Retina (tissue), 1 donor: ENCODE measurements around the gene VWDE.
A peak's percentile ranks its signal among the peaks of the same experiment; 100 is the strongest.

Experiments used
- DNase-seq: peaks from one replicate; pipeline ENCODE4 v3.0.0-alpha.2; 2016

The VWDE gene

DNA sequence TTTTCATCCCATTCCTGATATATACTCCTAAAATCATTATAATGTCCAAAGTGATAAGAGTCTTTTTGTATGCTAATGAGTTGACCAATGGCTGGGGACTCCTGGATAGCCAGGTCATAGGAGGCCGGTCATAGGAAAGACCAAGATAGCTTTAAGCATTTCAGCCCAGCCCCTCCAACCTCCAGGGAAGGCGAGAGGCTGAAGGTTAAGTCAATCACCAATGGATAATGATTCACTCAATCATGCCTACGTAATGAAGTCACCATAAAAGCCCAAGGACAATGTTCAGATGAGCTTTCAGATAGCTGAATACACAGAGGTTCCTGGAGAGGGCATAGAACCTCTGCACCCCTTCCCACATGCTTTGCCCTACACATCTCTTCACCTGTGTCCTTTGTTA is 75.7 kb downstream of the VWDE start:
- DNase-seq, result no peak

DNA sequence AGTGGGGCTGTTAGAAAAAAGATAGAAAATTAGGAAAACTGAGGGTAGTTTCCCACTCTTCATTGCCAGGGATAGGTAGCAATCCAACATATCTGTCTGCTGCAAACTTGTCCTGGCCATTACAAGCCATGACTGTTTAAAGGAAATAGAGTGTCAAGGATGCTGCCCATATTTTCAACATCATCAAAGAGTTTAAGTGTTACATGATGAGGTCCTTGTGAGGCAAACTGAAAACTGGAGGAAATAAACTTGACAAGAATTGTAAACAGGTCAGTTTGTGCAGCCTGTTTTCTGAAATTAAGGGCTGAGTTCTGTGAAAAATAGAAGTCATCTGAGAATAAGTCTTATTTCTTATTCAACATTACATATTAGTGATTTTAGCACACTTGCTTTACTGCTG is 78.0 kb downstream of the VWDE start:
- DNase-seq, result no peak

DNA sequence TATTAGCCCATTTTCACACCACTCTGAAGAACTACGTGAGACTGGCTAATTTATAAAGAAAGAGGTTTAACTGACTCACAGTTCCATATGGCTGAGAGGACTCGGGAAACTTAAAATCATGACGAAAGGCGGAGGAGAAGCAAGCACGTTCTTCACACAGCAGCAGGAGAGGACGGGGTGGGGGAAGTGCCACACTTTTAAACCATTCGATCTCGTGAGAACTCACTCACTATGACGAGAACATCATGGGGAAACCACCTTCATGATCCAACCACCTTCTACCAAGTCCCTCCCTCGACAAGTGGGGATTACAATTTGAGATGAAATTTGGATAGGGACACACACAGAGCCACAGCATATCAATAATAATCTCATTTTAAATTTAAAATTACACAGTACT is 80.2 kb downstream of the VWDE start:
- no peak for DNase-seq

DNA sequence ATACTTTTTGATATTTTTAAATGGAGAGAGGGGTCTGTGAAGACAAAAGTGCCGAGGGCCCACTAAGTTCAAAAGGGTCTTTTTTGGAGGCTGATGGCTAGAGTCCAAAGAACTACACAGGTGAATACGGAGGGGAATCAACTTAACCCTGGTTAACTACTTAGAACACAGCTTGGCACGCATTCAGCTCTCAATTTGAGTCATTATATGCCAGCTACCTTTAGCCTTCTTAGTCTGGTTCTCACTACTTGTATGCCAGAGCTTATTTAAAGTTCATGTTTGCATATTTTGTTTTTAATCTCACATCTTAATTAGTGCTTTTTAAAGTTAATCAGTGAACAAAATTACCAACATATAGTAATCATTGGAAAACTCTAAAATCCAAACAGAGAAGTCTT is 80.8 kb downstream of the VWDE start:
- DNase-seq, result no peak

DNA sequence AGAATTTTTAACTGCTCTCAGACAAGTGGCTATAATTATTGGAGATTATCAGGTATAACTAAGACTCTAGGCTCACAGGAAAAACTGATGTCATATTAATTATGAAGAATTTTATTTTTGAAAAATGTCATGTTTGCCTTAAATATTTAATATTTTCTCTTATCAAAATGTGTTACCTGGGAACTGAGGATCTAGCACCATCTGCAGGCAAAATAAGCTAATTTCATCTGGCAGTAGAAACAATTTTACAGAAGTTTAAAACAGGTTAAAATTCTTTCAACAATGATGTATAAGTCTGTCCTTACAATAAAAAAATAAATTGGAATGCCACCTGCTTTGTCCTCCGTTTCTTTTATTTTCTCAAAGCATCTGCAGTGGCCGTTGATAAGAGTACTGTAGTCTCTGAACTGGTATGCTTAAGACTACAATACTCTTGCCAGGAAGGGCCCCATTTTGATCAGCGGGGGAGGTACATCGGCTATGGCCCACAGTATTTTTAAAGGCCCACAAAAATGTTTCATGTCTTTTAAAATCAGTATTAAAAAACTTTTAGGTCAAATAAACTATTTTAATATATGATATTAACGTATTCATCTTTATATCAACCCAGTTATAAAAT is 81.3 kb downstream of the VWDE start:
- peak; percentile 16 for DNase-seq

DNA sequence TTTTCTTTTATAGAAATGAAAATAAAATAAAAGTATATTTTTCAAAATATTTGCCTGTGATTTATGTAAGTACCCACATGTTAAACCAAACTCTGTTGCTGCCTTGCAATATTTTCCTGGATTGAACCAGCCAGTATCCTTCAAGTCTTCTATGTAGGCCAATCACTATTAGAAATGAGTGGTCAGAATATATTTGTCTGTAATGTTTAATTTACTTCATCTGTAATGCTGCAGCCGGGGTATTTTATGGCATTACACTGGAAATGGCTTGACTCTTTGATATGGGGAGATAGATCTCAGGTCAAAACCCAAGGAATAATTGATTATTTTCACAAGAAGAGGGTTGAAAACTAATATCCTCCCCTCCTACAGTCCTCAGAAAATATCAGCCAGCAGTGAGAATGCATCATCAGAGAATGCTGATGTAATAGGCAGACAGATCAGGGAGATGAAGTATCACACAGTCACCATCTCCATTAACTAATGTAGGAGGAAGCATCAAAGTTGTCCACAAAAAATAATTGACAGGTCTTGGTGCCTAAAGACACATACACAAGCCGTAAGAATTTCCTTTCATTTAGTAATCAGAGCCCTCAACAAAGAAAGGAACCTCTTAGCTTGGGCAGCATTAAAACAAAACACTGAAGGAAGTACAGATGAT is 82.5 kb downstream of the VWDE start:
- DNase-seq, result no peak

DNA sequence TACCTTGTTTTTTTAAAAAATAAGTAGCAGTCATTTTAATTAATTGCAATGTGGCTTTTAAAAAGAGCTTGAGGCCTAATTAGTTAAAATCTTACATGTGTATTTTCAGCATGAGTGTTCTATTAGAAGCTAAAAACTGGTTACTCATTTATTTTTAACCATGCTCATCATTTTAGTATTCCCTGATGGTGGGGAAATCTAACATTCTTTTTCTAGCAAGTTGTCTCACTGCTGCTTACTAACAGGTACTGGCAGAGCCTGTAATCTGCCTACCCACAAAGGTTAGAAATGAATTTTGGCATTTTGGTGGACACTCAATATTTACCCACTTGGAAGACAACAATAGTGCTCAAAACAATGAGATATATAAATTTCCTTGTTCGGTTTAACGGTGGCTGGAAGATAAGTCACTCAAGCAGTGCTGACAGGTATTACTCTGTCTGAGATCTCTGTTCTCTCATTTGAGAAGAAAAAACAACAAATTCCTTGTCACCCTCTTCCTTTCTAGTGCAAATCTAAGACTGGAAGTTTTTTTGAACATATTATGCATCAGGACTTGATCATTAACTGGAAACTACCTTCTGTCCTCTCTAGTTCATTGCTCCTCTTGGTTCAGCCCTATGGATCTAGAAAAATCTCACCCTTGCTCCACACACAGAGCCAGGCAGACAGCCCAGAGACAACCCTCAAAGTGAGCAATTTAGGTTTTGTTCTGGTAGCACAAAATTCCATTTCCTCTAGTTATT is 83.3 kb downstream of the VWDE start:
- DNase-seq, result no peak

DNA sequence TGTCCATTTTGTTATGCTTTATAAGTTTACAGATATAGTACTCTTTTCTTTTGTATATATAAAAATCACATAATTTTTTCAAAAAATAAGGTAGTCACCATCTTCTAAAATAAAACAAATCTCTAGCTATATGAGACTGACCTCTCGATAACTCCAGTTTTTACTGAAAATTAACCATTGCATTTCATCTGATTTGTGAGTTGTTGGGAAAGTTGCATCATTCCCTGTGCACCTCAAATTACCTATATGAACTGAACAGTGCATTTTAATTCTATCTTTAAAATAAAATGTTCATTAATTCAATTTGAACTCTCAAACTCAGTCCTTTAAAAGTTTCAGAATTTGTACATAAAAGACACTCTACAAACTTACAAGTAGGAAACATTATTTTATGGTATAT is 86.0 kb downstream of the VWDE start:
- no peak for DNase-seq

DNA sequence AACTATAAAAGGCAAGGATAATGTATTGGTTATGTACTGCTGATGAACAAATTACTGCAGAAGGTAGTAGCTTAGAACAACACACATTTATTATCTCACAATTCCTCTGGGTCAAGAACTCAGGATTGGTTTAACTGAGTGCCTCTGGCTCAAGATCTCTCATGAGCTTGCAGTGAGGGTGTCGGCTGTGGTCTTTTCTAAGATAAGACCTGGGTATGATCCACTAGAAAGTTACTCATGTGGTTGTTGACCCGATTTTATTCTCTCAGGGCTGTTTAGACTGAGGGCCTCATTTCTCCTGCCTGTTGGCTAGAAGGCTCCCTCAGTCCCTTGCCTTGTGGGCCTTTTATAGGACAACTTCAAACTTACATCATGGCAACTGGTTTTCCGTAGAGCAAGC is 86.7 kb downstream of the VWDE start:
- DNase-seq, result no peak

DNA sequence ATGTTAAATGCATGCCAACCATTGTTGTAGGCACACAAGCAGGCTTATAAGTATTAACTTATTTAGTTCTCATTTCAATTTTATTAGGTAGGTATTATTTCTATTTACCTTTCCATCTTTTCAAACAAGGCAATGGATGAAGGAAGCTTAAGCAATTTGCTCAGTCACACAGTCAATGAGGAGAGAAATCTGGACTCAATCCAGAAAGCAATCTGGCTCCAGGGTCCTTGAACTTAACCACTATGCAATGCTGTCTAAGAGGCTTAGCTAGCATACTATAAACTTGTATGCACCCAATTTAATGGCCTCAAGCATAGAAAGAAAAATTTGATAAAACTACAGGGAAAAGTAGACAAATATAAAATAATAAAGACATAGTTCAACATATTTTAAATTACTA is 88.6 kb downstream of the VWDE start:
- DNase-seq, result no peak

DNA sequence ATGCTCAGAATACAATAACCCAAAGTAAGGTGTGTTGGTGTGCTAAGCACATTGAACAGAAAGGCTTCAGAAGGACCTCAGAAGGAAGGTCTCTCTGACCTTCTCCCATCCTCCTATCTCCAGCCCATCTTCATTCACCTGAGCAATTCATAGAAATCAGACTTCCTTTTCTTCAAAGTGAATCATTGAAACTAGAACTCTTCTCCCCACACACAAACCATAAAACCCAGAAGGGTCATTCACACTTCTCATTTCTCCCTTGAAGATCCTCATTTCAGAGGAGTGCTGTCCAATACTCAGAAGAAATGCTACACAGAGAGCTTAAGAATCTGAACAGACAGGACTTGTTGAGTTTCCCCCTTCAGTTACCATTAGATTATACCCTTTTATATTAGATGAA is 89.5 kb downstream of the VWDE start:
- DNase-seq, result no peak

DNA sequence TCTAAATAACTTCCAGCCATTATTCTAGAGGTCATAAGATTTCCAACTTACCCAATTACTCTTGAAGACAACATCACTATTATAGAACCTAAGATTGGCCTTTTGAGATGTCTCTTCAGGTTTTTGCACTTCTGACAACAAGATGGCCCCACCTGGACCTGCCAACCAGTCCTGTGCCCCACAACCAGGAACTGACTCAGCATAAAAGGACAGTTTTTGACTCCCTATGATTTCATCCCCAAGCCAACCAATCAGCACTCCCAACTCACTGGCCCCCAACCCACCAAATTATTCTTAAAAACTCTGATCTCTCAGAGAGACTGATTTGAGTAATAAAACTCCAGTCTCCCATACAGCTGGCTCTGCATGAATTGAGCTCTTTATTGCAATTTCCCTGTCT is 98.2 kb downstream of the VWDE start:
- no peak for DNase-seq

DNA sequence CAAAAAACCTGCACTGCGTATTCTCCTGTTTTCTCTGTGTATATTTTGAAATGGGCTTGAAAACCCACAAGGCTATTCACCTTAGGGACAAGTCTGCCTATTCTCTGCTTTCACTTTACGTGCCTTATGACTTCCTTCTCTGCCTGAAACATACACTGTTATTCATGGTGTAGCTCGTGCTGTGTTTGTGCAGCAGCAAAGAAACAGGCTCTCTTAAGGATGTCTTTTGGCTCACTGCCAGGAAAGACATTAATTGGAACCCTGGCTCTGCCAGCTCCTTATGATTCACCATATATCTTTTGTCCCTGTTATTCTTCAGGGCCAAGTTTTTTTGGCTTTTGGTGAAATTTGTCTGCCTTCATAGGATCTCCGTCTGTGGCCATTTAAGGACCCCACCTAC is 100.2 kb downstream of the VWDE start:
- no peak for DNase-seq

DNA sequence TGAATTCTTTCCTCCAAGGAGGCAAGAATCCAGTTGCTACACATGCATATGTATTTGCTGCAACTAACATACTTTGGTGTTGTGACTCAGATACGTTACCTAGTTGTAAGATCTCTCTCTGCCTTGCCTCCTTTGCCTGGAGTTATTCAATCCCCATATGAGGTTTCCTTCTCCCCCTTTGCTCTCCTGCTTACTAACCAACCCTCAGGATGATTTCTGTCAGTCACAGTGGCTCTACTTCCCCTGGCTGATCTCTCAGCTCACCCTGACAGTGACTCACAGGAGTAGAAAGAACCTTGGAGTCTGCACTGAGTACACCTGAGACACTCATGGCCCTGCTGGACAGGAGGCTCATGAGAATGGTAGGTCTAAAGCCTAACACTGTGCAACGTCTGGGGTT is 100.6 kb downstream of the VWDE start:
- DNase-seq, result no peak

DNA sequence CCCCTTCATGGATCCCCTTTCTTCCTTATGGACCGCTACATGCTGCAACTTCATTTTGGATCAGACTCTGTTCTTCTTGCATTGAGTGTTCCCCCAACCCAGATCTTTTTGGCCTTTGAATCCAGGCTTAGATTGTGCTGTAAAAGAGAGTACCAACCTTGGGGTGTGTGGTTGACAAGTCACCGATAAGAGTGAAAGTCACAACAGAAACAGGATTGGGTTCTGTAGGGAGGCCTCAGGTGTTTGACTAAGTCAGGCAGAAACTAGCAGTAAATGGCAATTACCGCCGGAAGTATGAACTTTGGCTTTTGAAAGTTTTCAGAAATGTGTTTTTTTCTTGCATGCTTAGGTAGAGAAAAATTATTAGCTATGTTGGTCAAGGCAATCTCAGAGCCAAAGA is 103.2 kb downstream of the VWDE start:
- DNase-seq, result no peak

DNA sequence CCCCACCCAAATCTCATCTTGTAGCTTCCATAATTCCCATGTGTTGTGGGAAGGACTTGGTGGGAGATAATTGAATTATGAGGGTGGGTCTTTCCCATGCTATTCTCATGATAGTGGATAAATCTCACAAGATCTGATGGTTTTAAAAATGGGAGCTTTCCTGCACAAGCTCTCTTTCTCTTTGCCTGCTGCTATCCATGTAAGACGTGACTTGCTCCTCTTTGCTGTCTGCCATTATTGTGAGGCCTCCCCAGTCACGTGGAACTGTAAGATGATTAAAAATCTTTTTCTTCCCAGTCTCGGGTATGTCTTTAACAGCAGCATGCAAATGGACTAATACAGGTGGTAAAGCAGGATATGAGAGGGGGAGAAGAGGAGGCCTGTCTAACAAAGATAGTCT is 104.3 kb downstream of the VWDE start:
- no peak for DNase-seq

DNA sequence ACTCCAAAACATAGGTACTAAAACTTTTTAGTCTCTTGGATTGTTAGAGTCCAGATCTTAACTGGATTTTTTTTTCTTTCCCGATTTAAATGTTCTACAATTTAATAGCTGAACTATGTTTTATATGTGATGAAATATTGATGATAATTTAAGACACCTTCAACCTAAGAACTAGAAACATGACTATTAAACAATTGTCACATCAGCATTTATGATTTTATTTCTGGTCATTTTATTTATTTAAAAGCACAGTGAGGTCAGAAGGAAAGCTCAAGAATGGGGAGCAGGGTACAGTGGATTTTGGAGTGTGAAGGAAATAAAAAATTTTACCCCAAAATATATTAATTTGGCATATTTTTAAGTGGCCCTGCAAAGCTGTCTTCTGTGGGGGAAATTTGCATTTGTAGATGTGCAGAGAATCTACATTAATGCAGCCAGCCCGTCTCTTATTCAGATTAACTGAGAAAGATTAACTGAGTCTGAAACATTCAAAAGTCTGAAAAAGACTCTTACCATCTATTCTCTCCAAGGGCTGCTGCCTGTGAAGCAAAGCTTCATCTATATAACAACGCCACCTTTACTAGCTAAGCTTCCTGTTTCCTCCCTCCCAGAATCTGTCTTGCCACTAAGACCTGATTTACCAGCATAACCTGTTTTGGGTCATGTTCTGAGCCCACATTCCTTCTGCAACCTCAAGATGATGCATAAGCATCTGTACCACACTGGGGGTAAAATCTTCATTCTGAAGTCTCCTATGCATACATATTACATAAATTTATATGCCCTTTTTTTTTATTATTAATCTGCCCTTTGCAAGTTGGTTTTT is 106.2 kb downstream of the VWDE start:
- DNase-seq, result no peak

DNA sequence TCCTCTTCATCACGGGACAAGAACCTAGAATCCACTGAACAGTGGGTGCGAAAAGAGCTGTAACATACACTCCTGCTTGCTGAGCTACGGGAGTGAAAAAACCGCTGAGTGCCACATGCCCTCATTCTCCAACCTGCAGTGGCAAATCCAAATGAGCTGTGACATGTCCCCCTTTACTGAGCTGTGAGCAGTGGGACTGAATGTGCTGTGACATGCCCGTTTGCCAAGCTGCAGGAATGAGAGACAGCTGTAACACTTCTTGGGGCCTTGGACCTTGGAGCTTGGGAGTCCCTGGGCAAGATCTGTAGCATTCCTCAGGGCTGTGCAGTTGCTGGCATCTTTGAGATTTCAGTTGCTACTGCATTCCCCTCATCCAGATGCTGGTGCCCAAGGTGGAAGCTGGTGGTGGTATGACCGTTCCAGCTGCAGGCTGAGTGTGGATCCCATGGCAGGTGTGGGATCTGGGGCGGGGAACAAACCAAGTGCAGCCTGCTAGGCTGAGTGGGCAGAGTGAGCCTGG is 107.6 kb downstream of the VWDE start:
- peak; percentile 26 for DNase-seq

DNA sequence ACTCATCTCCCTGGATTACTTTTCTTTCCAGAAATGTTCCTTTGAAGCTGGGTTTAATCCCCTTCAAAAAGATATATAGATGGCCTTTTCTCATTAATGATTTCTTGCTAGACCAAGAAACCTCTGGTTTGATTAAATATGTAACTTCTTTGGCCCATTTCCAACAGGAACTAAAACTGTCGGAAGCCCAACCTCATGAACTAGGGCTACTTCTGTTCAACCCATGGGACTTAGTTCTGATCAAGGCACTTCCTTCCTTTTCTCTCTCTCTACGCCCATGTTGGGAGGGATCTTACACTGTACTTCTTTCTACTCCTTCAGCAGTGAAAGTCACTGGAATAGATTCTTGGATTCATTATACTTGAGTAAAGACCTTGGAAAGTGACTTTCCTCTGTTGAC is 109.0 kb downstream of the VWDE start:
- DNase-seq, result no peak

DNA sequence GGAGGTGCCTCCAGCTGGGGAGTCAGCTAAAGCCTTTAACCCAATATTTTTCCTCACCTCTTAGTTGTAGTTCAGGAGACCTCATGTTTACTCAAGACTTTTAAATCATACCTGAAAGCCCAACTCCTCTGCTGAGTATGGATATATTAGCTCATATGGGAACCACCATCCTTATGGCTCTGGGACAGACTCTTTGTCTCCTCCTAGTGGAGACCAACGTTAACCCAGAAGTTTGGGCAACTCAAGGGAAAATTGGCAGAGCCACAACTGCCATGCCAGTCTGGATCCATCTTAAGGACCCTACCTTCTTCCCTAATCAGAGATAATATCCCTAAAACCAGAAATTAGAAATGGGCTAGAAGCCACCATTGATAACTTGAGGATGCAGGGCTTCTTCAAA is 111.8 kb downstream of the VWDE start:
- DNase-seq, result no peak

DNA sequence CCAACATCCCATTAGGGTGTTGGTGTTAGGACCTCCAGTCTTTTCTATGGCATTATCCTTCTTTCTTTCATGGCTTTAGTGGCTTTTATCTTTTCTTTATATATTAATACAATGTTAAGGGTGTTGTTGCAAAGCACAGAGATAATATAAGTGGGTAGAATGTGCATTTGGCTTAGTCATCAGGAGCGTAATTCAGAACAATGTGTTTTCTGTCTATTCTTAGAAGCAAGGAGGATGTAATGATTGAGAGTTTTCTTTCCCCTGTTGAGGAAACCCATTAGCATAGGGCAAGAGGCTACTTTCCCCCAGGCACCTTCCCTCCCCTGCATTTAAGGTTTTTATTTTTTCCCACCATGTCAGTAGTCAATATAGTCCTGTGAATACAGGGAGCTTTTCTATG is 112.9 kb downstream of the VWDE start:
- no peak for DNase-seq

DNA sequence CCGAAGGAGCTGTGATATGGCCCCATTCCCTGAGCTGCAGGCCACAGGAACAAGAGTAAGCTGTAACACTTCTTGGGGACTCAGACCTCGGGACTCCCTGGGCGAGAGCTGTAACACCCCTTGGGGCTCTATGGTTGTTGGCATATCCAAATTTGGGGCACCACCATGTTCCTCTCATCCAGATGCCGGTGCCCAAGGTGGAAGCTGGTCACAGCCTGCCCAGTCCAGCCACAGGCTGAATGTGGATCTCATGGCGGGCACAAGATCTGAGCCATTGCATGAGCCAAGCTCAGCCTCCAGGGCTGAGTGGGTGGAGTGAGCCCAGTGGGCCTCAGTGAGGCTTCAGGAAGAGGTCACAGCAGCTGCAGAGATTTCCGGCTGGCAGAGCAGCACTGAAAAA is 113.7 kb downstream of the VWDE start:
- DNase-seq, result no peak

DNA sequence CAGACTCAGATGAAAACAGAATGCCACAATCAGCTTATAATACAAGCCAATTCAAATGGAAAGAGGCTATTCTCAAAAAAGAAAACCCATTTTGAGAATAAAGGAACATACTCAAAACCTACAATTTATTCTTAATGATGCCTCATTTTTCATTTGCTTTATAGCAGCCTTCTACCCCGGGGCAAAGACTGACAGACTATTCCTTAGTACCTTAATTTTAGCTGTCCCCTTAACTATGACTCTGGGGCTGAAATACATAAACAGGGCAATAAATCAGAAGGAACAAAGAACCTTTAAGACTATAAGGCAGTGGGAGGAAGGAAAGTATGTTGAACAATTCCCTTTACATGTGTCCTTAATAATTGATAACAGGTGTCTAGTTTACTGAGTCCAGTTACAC is 115.8 kb downstream of the VWDE start:
- no peak for DNase-seq
